Activated T-cell treated with anti-CD3 and anti-CD28 coated beads, Interleukin-2, amount 50 U/mL, for 4 hours (primary cell): Measurements from ENCODE around the gene SIX3. TPM values are rescaled to one million over a fixed set of nuclear protein-coding genes. Genes with fewer than 3 reads are reported as not detected.

Source experiments
- ATAC-seq, 2 donors: fragments of 200-7000 bp; cut with Tn5 transposase; one replicate each; pipeline ENCODE4 v1.10.0; 2021
- DNase-seq: peaks from one replicate; pipeline ENCODE4 v3.0.0-alpha.2; 2020
- H3K27me3 Mint-ChIP-seq: one replicate; pipeline ENCODE4 v1.8.0; 2021; ENCODE audit warnings: low read depth, mixed read lengths
- H3K36me3 Mint-ChIP-seq: one replicate; pipeline ENCODE4 v1.8.0; 2022; ENCODE audit warnings: mixed read lengths; ENCODE audit not compliant: insufficient read depth
- H3K4me1 Mint-ChIP-seq: one replicate; pipeline ENCODE4 v1.8.0; 2021; ENCODE audit warnings: low read depth, mixed read lengths
- H3K4me3 Mint-ChIP-seq: one replicate; pipeline ENCODE4 v1.8.0; 2021; ENCODE audit warnings: mild to moderate bottlenecking, moderate library complexity, mixed read lengths
- H3K9me3 Mint-ChIP-seq: one replicate; pipeline ENCODE4 v1.8.0; 2021; ENCODE audit warnings: mixed read lengths
- total RNA-seq, 3 donors: library from RNA; stranded (reverse); gene quantifications; one replicate each; pipeline ENCODE4 v1.2.1, GENCODE V29; 2021

Gene SIX3
- total RNA-seq, 3 donors from 2014 or later = 0.11 TPM; not detected in 2

GRCh38 chr2:44926957-44927356 lies 14.5 kb upstream of the SIX3 start:
- peaks cover 14% of the 10 kb centered on the region for H3K4me1 Mint-ChIP-seq
- no peak for ATAC-seq
- peaks cover 77% of the 10 kb centered on the region for H3K27me3 Mint-ChIP-seq
- H3K4me3 Mint-ChIP-seq = no peak overlapping the region
- H3K9me3 Mint-ChIP-seq = no peaks in the 10 kb centered on the region
- H3K36me3 Mint-ChIP-seq = no peaks in the 10 kb centered on the region
- DNase-seq = no peak

- no peaks in the 10 kb centered on the region for H3K9me3 Mint-ChIP-seq
- DNase-seq (no peak), ATAC-seq (no peak)
- H3K27me3 Mint-ChIP-seq = peaks cover 84% of the 10 kb centered on the region
- peaks cover 14% of the 10 kb centered on the region for H3K4me1 Mint-ChIP-seq
- H3K36me3 Mint-ChIP-seq = no peaks in the 10 kb centered on the region
- no peak overlapping the region for H3K4me3 Mint-ChIP-seq
Measured at GRCh38 chr2:44927985-44928482, 13.5 kb upstream of the SIX3 start.

- H3K4me1 Mint-ChIP-seq = peaks cover 20% of the 10 kb centered on the region
- H3K36me3 Mint-ChIP-seq = no peaks in the 10 kb centered on the region
- DNase-seq = no peak
- ATAC-seq = no peak
- H3K4me3 Mint-ChIP-seq = no peak overlapping the region
- H3K27me3 Mint-ChIP-seq = peaks cover 84% of the 10 kb centered on the region
- H3K9me3 Mint-ChIP-seq = no peaks in the 10 kb centered on the region
Measured at GRCh38 chr2:44928483-44929158, 12.9 kb upstream of the SIX3 start.

DNA sequence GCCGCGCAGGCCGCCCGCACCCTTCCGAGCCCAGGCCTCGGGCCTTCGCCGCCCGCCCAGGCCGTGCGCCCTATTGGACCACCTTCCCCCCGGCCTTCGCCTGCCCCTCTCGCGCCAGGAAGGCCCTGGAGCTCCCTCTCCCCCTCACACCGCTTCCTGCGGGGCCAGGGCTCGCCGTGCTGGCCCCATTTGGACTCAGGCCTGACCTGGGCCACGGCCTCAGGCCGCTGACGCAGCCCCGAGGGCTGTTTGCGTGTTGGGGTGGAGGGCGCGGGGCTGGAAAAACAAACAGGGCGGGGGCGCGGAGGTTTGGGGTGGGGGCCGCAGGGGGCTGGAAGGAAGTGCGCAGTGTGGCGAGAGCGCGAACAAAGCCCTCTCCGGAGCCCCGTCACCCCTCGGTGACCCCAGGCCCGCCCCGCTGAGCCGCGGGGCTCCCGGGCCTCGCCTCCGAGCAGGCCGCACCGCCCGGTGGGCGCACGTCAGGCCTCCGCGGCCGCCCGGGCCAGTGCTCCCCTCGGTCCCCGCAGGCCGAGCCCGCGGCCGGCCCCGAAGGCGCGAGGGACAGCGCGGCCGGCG lies 12.3 kb upstream of the SIX3 start:
- Mint-ChIP-seq H3K27me3 (peaks cover 83% of the 10 kb centered on the region), H3K4me1 (peaks cover 23% of the 10 kb centered on the region), H3K4me3 (no peak overlapping the region), H3K9me3 (no peaks in the 10 kb centered on the region), H3K36me3 (no peaks in the 10 kb centered on the region)
- DNase-seq = no peak
- ATAC-seq = peak in 1 of 2 donors; percentile 4

GRCh38 chr2:44929735-44930273 lies 11.7 kb upstream of the SIX3 start:
- Mint-ChIP-seq H3K9me3 (no peaks in the 10 kb centered on the region), H3K27me3 (peaks cover 85% of the 10 kb centered on the region), H3K4me1 (peaks cover 23% of the 10 kb centered on the region), H3K36me3 (no peaks in the 10 kb centered on the region), H3K4me3 (no peak overlapping the region)
- no peak for ATAC-seq
- no peak for DNase-seq

GRCh38 chr2:44930274-44931197 lies 11.0 kb upstream of the SIX3 start:
- Mint-ChIP-seq H3K9me3 (no peaks in the 10 kb centered on the region), H3K4me1 (peaks cover 23% of the 10 kb centered on the region), H3K36me3 (no peaks in the 10 kb centered on the region), H3K4me3 (peak overlapping the region; percentile 29), H3K27me3 (peaks cover 83% of the 10 kb centered on the region)
- ATAC-seq (peak in 1 of 2 donors; percentile 41), DNase-seq (no peak)

DNA sequence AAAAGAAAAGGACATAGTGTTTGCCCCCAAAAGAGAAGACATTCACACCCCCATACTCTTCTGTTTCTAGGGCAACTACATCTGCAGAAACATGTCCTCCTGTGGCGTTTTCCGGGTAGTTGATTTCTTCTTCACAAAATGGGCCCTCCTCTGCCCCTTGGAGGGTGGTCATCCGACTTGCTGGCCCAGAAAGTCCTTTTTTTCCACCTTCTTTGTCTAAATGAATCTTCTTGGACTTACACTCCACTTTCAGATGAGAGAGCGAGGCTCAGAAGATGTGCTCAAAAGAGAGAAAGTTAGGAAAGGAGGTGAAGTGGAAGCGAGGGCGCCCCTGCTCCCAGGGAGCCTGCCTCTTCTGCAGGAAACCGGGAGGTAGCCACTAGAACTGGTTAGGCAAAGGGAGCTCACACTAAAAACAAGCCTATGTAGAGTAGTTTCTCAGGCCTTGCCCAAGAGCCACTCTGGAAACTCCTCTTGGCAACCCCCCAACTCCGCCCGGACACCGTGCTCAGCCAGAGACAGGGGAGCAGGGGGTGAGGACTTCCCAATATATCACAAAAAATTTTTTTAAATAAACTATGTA lies 10.2 kb upstream of the SIX3 start:
- ATAC-seq (no peak), DNase-seq (no peak)
- H3K27me3 Mint-ChIP-seq = peaks cover 81% of the 10 kb centered on the region
- peaks cover 23% of the 10 kb centered on the region for H3K4me1 Mint-ChIP-seq
- no peaks in the 10 kb centered on the region for H3K36me3 Mint-ChIP-seq
- H3K9me3 Mint-ChIP-seq = no peaks in the 10 kb centered on the region
- H3K4me3 Mint-ChIP-seq = no peak overlapping the region

GRCh38 chr2:44932079-44932478 lies 9.4 kb upstream of the SIX3 start:
- Mint-ChIP-seq H3K9me3 (no peaks in the 10 kb centered on the region), H3K4me3 (no peak overlapping the region), H3K27me3 (peaks cover 83% of the 10 kb centered on the region), H3K36me3 (no peaks in the 10 kb centered on the region), H3K4me1 (peaks cover 25% of the 10 kb centered on the region)
- no peak for DNase-seq
- no peak for ATAC-seq

DNA sequence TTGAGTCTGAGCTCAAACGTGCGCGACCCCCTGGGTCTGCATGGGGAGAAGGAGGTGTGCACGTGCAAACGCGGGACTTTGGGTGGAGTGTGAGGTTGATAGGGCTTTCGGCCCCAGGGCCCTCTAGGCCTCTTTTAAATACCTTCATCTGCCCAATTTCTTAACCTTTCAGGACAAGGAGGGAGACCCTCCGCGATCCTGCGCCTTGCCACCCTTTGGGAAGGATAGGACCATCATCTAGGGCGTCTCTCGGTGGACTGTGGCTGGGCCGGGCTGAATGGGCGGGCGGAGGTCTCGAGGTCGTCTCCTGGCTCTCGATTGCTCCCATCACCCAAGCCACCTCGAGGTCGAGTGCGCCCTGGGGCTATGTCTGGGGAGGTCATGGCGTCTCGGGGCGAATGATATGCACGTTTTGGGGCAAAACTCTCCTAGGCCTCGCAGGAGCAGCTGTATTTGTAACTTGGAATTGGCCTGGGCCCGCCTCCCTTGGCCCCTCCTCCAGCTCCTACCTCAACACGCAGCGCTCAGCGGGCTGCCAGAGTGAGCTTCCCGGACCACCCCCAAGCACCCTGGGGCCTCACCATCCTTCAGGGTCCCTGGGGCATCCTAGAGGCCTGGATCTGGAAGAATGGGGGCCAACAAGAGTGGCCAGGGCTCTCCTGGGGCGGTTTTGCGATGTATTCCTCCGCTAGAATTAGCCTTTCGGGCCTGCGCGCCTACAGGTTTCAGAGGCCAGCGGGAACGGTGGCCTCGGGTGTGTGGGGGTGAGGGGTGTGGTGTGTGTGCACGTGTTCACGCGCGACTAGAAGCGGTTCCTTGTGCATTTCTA lies 8.7 kb upstream of the SIX3 start:
- ATAC-seq = no peak
- no peaks in the 10 kb centered on the region for H3K9me3 Mint-ChIP-seq
- H3K4me1 Mint-ChIP-seq = peaks cover 27% of the 10 kb centered on the region
- H3K27me3 Mint-ChIP-seq = peaks cover 81% of the 10 kb centered on the region
- no peaks in the 10 kb centered on the region for H3K36me3 Mint-ChIP-seq
- no peak for DNase-seq
- H3K4me3 Mint-ChIP-seq = no peak overlapping the region

- Mint-ChIP-seq H3K4me3 (no peak overlapping the region), H3K4me1 (peaks cover 27% of the 10 kb centered on the region), H3K27me3 (peaks cover 82% of the 10 kb centered on the region), H3K36me3 (no peaks in the 10 kb centered on the region), H3K9me3 (no peaks in the 10 kb centered on the region)
- DNase-seq (no peak), ATAC-seq (no peak)
Measured at GRCh38 chr2:44933434-44933951, 8.0 kb upstream of the SIX3 start.

DNA sequence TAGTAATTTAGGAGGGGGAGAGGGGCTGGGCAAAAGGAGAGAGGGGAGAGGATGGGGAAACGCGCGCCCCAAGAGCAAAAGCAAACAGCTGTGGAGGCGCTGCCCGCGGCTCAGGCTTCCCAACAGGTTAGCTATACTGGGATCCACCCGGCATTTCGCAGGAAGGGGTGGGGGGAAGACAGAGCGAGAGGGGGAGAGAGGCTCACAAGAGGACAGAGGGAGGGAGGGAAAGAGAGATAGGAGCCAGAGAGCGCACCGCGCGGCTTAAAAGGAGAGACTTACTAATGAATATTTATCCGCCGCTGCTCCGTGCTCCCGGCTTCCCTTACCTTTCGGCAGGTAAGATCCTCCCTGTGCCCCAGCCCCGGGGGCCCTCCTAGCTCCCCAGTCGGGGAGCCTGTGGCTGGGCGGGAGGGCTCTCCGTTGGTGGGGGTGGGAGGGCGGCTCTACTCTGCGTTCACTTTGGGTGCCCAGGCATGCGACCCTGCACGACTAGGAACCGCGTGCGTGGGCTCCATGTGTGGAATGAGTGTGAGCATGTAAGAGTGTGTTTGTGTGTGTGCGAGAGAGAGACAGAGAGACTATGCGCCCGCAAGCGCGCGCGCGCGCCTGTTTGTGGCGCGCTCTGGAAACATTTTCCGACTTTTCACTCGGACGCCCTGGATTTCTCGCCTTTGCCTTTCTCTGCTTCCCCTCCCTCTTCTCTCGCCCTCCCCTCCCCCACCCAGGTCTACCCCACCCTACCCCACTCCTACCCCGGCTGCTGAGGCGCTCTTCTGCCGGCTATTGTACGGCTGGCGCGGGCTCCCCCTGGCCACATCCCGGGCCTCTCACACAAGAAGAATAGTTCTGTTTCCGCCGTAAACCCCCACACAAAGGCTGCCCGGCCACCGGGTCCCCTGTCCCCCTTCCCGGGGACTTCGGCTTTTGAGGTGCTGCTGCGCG lies 7.2 kb upstream of the SIX3 start:
- no peak for ATAC-seq
- Mint-ChIP-seq H3K27me3 (peaks cover 82% of the 10 kb centered on the region), H3K4me1 (peaks cover 27% of the 10 kb centered on the region), H3K36me3 (no peaks in the 10 kb centered on the region), H3K4me3 (no peak overlapping the region), H3K9me3 (no peaks in the 10 kb centered on the region)
- DNase-seq = no peak

DNA sequence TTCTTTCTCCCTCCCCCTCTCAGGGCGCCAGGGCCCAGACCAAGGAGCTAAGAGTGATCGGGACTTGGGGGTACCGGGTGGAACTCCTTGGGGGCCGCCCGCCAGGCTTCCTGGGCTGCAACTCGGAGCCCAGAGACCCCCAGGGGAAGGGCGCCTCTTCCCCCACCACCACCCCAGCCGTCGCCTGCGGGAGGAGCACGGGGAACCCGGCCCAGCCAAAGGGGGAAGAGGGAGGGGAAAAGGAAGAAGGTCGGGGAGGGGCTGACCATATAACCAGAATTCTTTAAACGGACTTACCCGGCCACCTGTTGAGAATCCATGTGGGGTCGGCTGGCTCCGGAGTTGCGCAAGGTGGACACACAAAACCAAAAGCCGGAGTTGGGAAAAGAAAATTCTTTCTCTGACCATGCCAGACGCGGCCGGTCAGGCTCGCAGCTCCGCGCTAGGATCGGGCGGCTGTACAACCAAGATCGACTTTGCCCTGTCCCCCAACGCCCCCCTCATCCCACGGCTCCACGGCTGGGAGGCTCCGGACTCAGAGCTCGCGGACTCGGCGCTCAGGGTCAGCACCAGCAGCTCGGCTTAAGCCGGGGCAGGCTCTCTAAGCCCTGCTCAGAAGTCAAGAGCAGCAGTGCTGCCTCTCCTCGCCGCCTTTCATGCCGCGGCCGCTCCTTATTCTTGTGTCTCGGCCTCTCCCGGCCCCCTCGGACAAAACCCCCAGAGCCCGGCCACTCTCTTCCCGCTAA lies 6.3 kb upstream of the SIX3 start:
- ATAC-seq (no peak), DNase-seq (no peak)
- no peak overlapping the region for H3K4me3 Mint-ChIP-seq
- no peaks in the 10 kb centered on the region for H3K9me3 Mint-ChIP-seq
- H3K27me3 Mint-ChIP-seq = peaks cover 84% of the 10 kb centered on the region
- no peaks in the 10 kb centered on the region for H3K36me3 Mint-ChIP-seq
- H3K4me1 Mint-ChIP-seq = peaks cover 30% of the 10 kb centered on the region
